ENCODE results near the gene NDUFB10.
"Not testable (repeated sequence)": the region's sequence is repeated elsewhere in the genome, so short reads cannot be mapped to it uniquely, and the experiment has no call there.

The NDUFB10 gene

GRCh38 chr16:1924095-1924494, 35.2 kb upstream of the NDUFB10 start:
- DNase-seq (ENCODE audit: low spot score): no peak

GRCh38 chr16:1926271-1926670, 33.1 kb upstream of the NDUFB10 start:
- DNase-seq (ENCODE audit: low spot score): no peak

DNA sequence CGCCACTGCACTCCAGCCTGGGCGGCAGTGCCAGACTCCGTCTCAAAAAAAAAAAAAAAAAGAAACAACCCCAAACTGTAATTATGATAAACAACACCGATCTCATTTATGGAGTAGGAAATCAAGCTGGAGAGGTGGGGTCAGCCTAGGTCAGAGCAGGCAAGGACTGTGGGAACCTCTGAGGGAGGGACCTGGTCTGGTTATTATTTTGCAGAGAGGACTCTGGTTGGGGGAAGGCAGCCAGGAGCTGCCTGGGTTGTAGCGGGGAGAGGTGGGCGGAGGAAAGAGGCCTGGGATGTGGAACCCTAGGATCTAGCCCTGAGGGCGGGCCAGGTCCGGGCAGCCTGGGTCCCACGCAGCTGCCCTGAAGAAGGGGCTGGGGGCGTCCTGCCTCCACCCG, 30.2 kb upstream of the NDUFB10 start:
- DNase-seq (ENCODE audit: low spot score): no peak

DNA sequence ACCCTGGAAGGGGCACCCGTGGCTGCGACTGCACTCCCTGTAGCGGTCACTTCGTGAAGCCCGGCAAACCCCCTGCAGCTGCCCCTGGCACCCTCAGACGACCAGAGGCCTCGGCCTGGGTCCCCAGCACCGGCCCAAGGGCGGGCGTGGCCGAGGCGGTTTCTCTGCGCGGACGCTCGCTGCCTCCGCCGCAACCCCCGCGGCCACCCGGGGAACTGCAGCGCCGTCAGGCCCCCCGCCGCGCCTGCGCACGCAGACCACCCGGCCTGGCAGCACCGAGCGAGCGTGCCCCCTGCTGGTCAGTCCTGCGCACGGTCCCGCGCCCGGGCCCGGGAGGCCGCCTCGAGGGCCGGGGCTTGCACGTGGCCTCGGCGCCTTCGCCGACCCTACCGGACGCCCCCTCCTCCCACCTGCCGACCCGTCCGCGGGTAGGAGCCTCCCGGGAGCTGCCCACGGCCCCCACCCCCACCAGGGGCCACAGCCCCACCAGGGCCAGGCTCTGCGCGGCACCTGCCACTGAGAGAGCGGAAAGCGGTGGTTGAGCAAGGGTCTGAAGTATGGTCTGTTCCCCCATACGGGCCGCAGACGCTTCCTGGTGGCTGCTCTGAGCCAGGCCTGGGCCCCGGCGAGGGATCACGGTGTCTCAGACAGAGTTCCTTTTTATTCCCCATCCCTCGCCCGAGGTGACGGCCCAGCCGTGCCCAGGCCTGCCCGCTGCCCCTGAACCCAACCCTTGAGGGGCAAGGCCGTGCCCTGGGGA, 29.6 kb upstream of the NDUFB10 start:
- peak; percentile 77 for DNase-seq (ENCODE audit: low spot score)

DNA sequence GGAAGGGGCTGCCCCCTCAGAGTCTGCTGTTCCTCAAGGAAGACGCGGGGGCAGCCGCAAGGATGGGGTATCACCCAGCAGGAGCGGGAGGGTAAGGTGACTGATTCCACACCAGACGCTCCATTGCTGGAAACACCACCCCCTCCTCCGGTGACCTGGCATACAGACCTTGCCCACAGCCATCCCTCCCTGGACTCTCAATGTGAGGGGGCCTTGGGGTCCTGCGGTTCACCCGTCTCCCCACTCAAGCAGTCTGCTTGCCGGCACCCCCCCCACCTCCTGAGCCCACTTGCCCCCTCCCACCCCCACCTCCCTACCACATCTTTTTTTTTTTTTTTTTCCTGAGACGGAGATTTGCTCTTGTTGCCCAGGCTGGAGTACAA, 29.0 kb upstream of the NDUFB10 start:
- DNase-seq (ENCODE audit: low spot score): no peak

DNA sequence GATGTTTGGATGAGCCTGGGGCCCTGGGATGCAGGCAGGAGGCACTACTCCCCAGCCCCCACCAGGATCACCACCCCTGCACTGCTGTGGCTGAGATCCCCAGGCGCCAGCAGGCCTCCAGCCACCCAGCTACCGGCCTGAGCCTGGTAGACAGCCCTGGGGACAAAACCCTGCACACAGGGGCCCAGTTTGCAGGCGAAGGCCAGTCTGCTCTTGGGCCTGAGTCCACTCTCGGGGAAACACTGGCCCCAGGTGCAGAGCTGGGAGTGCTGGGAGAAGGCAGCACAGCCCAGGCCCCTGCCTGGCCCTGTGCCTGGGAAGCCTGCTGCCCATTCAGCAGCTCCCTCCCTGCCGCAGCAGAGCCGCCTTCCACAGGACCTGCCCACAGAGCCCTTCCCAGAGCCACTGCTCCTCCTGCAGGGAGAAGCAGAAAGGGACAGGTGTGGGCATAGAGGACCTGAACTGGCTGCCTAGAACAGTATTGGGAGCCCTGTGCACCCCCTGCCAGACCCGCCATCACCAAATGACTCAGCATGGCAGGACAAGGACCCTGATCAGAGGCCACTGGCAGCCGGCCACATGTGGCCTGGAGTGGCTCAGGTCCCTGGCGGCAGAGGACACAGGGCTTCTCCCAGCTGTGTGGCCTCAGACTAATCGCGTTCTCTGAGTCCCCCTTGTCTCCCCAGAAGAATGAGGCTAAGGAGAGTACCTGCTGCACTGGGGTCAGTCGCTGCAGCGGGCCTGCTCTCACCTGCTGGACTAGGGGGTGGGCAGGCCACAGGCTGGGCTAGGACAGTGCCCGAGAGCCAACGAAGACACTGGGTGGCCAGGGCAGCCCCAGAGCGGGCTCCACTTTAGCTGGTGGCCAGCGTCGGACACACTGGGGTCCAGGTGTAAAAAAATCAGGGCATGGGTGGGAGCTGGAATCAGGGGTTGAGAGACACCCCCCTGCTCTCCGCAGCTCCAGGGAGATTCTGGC, 27.0 kb upstream of the NDUFB10 start:
- no peak for DNase-seq (ENCODE audit: low spot score)

DNA sequence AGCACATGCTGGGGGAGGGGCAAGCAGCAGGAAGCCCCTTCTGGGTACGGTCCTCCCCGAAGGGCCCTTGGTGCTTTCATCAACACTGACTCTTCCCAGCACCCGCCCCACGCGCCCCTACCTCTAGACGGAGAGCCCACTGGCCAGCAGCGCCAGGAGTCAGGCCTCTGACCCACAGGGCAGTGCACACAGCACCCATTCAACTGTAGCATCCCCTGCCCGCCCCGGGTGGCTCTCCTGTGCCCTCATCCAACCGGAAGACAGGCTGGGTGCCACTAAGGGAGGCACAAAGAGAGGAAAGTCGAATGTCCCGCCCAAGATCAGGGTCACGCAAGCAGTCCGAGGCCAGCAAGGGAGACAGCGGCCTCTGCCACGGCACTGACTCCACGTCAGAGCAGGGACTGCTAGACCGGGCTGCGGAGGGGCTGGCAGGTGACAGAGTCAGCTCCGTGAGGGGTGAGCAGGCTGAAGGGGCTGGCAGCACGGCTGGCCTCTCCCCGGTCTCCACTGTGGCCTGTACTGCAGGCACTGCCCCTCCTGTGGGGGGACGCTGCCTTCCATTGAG, 26.2 kb upstream of the NDUFB10 start:
- DNase-seq (ENCODE audit: low spot score): no peak

- no peak for DNase-seq (ENCODE audit: low spot score)
These were observed 22.3 kb upstream of the NDUFB10 start for GRCh38 chr16:1936945-1937479.

DNA sequence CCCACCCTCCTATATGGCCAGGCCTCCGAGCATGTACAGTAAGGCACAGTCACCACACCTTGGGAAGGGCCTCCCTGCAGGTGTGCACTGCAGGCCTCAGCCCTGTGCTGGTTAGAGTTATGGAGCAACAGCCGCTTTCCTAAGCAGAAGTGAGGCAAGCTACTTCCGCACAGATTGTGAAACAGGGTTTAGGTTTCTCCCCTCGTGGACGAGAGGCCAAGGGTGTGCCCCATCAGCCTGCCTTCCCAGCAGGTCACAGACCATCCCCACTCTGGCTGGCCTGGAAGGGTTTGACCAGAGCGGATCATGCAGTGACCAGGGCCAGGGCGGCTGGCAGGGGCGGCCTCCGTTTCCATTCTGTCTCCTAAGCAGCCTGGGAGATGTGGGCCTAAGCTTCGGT, 21.0 kb upstream of the NDUFB10 start:
- DNase-seq (ENCODE audit: low spot score): no peak

GRCh38 chr16:1938910-1939309, 20.4 kb upstream of the NDUFB10 start:
- DNase-seq (ENCODE audit: low spot score): no peak

- not testable (repeated sequence) for DNase-seq (ENCODE audit: low spot score)
These were observed 19.5 kb upstream of the NDUFB10 start for GRCh38 chr16:1939833-1940232.

GRCh38 chr16:1940273-1941161, 18.8 kb upstream of the NDUFB10 start:
- DNase-seq (ENCODE audit: low spot score): no peak

DNA sequence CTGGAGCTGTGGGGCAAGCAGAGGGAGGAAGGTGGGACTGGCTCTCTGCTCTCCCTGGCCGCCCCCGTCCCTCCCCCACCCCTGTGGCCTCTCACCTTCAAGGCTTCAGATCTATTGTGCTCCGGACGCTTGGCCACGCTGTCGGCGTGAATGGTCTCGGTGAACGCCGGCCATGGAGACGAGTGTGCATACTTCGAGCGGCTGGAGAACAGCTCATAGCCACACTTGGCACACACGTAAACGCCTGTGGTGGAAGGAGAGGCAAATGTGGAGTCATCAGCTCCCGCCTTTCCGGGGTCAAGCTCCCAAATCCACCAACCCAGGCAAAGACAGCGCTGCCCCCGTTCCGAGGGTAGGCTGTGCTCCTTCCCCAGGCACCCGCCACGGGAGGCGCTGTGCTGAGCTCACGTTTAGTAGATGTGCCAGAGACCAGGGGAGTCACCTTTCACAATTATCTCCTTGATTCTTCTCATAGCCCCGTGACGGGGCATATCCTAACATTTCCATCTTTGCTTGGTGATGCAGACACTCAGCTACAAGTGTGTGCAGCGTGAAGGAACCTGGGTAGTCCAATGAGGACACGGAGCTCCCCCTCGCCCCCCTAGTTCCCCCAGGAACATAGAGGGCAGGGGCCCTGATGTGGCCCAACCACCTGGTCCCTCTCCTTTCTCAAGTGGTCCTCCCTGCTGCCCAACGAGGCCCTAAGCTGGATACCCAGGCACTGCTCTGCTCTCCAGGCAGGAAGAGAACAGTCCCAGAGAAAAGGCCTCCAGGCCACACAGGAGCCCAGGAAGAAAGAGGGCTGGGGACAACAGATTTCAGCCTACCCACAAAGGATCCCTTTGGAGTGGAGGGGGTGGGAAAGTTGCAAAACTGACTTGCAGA, 17.9 kb upstream of the NDUFB10 start:
- no peak for DNase-seq (ENCODE audit: low spot score)

DNA sequence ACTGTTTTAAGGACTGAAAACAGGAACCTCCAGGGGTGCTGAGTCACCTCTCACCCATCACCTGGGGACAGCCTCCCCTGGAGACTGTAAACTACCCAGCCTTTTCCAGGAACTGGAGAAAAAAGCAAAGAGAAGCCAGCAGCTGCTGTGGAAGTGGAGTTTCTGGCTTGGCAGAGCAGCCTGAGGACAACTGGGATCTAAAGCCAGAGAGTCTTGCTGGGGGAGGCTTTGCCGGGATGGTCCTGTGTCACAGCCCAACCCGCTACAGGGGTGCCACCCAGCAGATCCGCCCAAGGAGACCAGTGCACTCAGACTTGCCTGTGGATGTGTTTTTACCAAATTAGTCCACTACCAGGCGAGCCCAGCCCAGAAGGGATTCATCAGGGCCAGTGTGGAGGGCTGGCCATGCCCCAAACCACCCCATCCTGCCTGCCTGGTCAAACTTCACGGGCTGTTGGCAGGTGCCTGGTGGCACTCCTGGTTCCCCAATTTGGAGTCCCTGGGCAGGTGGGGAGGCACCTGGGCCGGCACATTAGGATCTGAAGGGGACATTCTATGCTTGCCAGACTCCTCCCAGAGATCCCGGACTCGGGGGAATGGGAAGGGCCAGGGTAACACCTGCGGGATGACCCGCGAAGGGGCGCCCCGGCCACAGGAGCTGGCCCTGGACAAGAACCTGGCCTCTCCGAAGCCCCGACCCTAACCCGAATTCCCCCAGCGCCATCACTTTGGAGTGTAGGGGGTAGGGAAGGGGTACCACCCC, 17.1 kb upstream of the NDUFB10 start:
- DNase-seq (ENCODE audit: low spot score): no peak

GRCh38 chr16:1942810-1943726, 16.3 kb upstream of the NDUFB10 start, which contains the start of gene MSRB1:
Gene MSRB1, minus strand, starts transcription at chr16:1943199. Its CDS starts 43 bp downstream, at chr16:1943156.
- DNase-seq (ENCODE audit: low spot score): peak; percentile 99

GRCh38 chr16:1944612-1945199, 14.6 kb upstream of the NDUFB10 start:
- DNase-seq (ENCODE audit: low spot score): no peak

DNA sequence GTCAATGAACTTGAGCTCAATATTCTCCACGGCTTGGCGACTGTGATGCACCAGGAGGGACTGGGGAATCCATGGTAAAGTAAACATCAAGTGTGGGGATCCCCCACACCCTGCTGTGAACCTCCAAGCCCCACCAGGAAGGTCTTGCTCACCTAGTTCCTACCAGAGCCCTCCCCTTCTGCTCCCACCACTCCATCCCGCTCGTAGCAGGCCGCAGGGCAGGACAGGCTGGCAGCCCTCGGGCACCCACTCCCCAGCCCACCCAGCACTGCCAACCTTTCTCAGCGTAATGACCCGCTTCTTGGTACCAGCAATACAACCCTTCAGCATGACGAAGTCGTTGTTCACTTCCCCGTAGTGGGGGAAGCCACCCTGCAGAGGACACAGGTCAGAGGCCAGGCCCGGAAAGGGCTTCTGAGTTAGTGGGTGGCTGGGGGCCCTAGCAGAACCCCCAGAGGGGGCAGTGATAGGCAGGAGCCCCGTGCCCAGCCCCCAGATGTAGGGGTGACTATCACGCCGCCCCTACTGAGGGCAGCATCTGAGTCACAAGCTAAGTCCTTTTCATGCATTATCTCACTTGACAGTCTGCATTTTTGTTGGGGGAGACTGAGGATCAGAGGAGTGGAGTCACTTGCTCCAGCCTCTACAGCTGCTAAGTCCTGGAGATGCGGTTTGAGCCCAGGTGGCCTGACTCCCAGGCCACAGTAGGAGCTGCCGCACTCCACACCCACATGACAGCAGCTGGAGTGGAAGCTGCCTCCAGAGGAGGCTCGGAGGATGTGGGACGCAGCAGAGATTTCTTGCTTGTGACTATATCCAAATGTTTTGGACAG, 13.6 kb upstream of the NDUFB10 start:
- DNase-seq (ENCODE audit: low spot score): no peak
